Activated naive CD8-positive, alpha-beta T cell treated with anti-CD3 and anti-CD28 coated beads for 36 hours (primary cell): ENCODE data around the gene TSPAN14. TPM values are rescaled to one million over a fixed set of nuclear protein-coding genes. Genes with fewer than 3 reads are reported as not detected.

Experiments
- DNase-seq: peaks from one replicate; pipeline ENCODE4 v3.0.0; 2021
- H3K27ac Mint-ChIP-seq: one replicate; pipeline ENCODE4 v1.8.0; 2022; ENCODE audit warnings: mild to moderate bottlenecking, moderate library complexity, mixed read lengths
- H3K27me3 Mint-ChIP-seq: one replicate; pipeline ENCODE4 v1.8.0; 2022; ENCODE audit warnings: mild to moderate bottlenecking, mixed read lengths
- H3K36me3 Mint-ChIP-seq: one replicate; pipeline ENCODE4 v1.8.0; 2021; ENCODE audit warnings: mild to moderate bottlenecking, mixed read lengths
- H3K4me1 Mint-ChIP-seq: one replicate; pipeline ENCODE4 v1.8.0; 2021; ENCODE audit warnings: mixed read lengths
- H3K4me3 Mint-ChIP-seq: one replicate; pipeline ENCODE4 v1.8.0; 2022; ENCODE audit warnings: mild to moderate bottlenecking, moderate library complexity, mixed read lengths
- H3K9me3 Mint-ChIP-seq: one replicate; pipeline ENCODE4 v1.8.0; 2022; ENCODE audit warnings: mixed read lengths
- total RNA-seq, 2 experiments: library from RNA; stranded (reverse); gene quantifications; one replicate each; pipeline ENCODE4 v1.2.3, GENCODE V29; 2021

Gene TSPAN14
- total RNA-seq, 2 experiments from 2014 or later: 39.6 to 40.4 TPM

GRCh38 chr10:80443531-80443974 lies 10.6 kb upstream of the TSPAN14 start:
- DNase-seq: no peak
- Mint-ChIP-seq H3K36me3 (no peaks in the 10 kb centered on the region), H3K9me3 (no peaks in the 10 kb centered on the region), H3K27ac (peak overlapping the region; percentile 75), H3K27me3 (no peaks in the 10 kb centered on the region), H3K4me3 (no peak overlapping the region), H3K4me1 (peaks cover 38% of the 10 kb centered on the region)

- H3K9me3 Mint-ChIP-seq: no peaks in the 10 kb centered on the region
- no peak overlapping the region for H3K4me3 Mint-ChIP-seq
- H3K4me1 Mint-ChIP-seq: peaks cover 39% of the 10 kb centered on the region
- no peaks in the 10 kb centered on the region for H3K36me3 Mint-ChIP-seq
- H3K27me3 Mint-ChIP-seq: no peaks in the 10 kb centered on the region
- DNase-seq: no peak
- H3K27ac Mint-ChIP-seq: peak overlapping the region; percentile 75
Measured at GRCh38 chr10:80444124-80444523, 10.0 kb upstream of the TSPAN14 start.

DNA sequence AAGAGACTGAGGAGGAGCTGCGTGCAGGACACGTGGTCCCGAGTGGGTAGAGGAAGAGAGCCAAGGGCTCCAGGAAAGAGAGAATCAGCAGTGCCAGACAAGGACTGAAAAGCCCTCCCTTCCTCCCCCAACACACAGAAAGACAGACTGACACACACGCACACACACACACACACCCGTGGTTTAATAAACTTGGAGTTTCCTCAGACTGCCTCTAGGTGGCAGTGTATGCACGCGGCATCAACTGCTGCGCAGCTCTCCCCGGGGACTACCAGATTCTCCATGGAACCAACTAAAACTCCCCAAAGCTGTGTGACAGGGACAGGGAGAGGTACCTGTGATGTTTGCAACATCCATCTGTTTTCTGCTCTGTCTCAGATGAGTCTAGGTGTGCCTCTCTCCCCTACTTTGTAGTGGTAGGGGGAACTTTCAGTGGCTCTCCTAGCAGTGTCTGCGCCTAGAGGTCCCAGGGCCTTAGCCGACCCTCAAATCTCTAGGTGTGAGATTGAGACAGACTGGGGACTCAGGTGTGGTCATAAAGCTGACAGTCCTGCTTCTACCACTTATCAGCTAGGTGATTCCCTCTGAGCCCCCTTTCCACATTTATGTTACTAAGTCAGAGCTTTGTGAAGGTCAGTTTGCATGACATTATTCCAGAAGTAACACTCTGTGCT lies 9.3 kb upstream of the TSPAN14 start:
- no peaks in the 10 kb centered on the region for H3K36me3 Mint-ChIP-seq
- peaks cover 44% of the 10 kb centered on the region for H3K4me1 Mint-ChIP-seq
- H3K27me3 Mint-ChIP-seq: no peaks in the 10 kb centered on the region
- no peak overlapping the region for H3K4me3 Mint-ChIP-seq
- no peaks in the 10 kb centered on the region for H3K9me3 Mint-ChIP-seq
- peak; percentile 60 for DNase-seq
- peak overlapping the region; percentile 47 for H3K27ac Mint-ChIP-seq

DNA sequence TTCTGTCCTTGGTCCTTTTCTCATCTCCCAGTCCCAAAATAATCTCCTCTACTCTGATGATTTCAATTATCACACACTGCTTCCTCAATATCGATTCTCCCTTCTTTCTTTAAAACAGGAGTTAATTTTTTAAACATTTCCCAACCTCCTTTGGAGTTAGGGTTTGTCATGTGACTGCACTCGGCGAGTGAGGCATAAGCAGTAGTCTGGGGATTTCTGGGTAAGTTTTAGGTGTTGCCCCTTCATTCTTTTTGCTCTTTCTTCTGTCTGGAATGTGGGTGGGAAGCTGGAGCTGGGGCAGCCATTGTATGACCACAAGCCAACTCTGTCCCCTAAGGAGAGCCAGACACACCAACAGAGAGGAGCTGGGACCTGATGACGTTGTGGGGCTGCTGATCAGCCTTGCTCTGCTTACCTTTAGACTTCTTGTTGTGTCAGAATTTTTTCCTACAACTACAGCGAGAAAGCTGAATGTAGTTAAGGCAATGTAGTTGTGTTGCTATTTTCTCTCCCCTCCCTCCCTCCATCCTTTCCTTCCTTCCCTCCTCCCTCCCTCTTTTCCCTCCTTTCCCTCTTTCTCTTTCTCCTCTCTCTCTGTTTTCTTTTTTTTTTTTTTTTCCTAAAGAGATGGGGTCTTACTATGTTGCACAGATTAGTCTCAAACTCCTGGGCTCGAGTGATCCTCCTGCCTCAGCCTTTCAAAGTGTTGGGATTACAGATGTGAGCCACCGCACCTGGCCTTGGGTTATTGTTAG lies 6.5 kb upstream of the TSPAN14 start:
- no peaks in the 10 kb centered on the region for H3K36me3 Mint-ChIP-seq
- H3K27ac Mint-ChIP-seq: no peak overlapping the region
- no peaks in the 10 kb centered on the region for H3K9me3 Mint-ChIP-seq
- no peak for DNase-seq
- H3K4me1 Mint-ChIP-seq: peaks cover 44% of the 10 kb centered on the region
- no peaks in the 10 kb centered on the region for H3K27me3 Mint-ChIP-seq
- no peak overlapping the region for H3K4me3 Mint-ChIP-seq

DNA sequence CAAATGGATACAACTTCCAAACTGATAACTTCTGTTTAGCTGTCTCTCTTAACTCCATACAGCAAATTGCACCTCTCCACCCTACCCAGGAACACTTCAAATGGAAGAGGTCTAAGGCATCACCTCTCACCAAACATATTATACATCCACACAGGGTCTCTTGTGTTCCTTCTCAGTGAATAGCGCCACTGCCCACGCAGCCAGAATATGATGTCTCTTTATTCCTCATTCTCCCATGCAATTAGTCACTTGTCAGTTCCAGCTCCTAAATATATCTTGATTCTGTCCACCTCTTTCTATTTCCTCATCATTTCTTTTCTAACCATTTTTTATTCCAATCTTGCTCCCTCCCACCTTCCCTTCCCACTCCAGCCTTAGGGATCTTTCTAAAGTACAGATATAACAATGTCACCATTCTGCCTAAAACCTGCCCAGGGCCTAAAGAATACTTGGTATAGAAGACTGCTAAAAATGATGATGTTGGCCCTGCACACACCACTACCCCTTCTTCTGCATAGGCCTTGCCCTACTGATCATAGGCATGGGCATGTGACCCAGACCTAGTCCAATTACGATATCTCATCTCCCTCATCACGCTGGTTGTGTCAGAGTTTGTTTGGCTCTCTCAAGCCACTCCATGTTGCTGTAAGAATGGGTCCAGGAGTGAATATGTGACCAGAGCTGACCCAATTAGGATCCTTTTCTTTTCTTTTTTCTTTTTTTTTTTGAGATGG lies 5.7 kb upstream of the TSPAN14 start:
- Mint-ChIP-seq H3K27me3 (no peaks in the 10 kb centered on the region), H3K9me3 (no peaks in the 10 kb centered on the region), H3K4me3 (no peak overlapping the region), H3K36me3 (no peaks in the 10 kb centered on the region), H3K27ac (no peak overlapping the region), H3K4me1 (peaks cover 46% of the 10 kb centered on the region)
- DNase-seq: no peak

DNA sequence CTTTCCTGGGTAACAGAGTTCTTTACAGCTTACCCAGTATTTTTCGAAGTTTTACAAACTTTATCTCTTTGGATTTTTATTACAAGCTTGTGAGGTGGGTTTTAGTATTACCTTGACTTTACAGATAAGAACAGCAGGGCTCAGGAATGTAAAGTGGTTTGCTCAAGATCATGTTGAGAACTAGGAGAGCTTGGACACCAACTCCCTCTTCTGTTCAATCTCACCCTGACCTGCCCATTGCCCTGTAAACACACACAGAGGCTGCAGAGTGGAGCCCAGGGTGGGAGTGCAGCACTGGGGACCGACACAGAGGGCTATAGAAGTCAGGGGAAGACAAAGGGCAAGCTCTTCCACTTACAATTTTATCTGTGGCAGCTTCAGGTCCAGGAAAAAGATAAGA lies 4.6 kb upstream of the TSPAN14 start:
- H3K4me1 Mint-ChIP-seq: peaks cover 38% of the 10 kb centered on the region
- H3K27ac Mint-ChIP-seq: no peak overlapping the region
- H3K9me3 Mint-ChIP-seq: no peaks in the 10 kb centered on the region

DNA sequence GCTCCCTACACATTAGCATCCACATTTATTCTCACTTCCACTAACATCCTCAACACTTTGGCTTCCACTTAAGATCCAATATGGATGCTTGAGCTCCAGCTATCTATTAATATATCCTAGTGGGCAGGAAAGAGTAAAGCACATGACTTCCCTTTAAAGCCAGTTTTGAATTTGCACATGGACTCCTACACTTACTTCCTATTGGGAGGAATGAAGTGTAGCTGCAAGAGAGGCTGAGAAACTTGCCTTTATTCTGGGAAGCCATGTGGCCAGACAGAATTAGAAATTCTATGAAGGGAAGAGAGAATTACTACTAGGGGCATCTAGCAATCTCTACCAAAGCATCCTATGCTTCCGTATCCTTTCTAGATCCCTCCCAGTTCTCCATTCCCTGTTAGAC lies 3.0 kb upstream of the TSPAN14 start:
- H3K36me3 Mint-ChIP-seq: peaks cover 6% of the 10 kb centered on the region
- H3K27ac Mint-ChIP-seq: no peak overlapping the region
- H3K27me3 Mint-ChIP-seq: no peaks in the 10 kb centered on the region
- H3K9me3 Mint-ChIP-seq: no peaks in the 10 kb centered on the region
- H3K4me3 Mint-ChIP-seq: no peak overlapping the region
- DNase-seq: no peak
- peaks cover 29% of the 10 kb centered on the region for H3K4me1 Mint-ChIP-seq

More for the DNA sequence above, 4.6 kb upstream of the TSPAN14 start:
- H3K27me3 Mint-ChIP-seq: no peaks in the 10 kb centered on the region
- no peak overlapping the region for H3K4me3 Mint-ChIP-seq
- no peaks in the 10 kb centered on the region for H3K36me3 Mint-ChIP-seq
- DNase-seq: no peak

DNA sequence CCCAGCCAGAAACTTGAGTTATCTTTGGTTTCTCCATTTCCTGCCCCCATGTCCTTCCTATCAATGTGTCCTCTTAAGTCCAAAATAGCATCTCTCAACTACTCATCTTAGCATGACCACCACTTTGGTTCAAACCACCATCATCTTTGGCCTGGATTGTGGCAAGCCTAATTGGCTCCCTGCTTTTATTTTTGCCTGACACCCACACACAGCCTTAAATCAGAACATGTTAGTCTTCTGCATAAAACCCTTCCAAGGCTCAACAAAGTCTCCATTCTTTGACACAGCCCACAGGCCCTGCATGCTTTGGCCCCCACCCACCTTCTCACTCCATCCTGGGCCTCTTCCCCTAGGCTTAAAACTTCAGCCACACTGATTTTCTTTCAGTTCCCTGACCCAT lies 2.0 kb upstream of the TSPAN14 start:
- no peak for DNase-seq
- H3K9me3 Mint-ChIP-seq: no peaks in the 10 kb centered on the region
- H3K27me3 Mint-ChIP-seq: no peaks in the 10 kb centered on the region
- peaks cover 30% of the 10 kb centered on the region for H3K4me1 Mint-ChIP-seq
- peaks cover 14% of the 10 kb centered on the region for H3K36me3 Mint-ChIP-seq
- no peak overlapping the region for H3K4me3 Mint-ChIP-seq
- no peak overlapping the region for H3K27ac Mint-ChIP-seq

DNA sequence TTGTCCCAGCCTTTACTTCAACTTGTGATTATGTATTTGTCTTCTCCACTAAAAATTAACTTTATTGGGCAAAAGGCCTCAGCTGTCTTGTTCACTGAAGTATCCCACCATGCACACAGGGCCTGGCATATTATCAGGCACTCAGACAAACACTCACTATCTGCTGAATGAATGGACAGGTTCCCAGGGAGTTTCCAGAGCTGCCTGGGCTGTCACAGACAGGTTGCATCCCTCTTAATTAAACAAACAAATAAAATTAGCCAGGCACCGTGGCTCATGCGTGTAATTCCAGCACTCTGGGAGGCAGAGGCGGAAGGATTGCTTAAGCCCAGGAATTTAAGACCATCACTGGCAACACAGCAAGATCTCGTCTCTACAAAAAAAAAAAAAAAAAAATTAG lies 1.5 kb upstream of the TSPAN14 start:
- no peak for DNase-seq
- no peak overlapping the region for H3K4me3 Mint-ChIP-seq
- peaks cover 29% of the 10 kb centered on the region for H3K4me1 Mint-ChIP-seq
- no peaks in the 10 kb centered on the region for H3K27me3 Mint-ChIP-seq
- H3K36me3 Mint-ChIP-seq: peaks cover 19% of the 10 kb centered on the region
- H3K9me3 Mint-ChIP-seq: no peaks in the 10 kb centered on the region
- H3K27ac Mint-ChIP-seq: no peak overlapping the region

DNA sequence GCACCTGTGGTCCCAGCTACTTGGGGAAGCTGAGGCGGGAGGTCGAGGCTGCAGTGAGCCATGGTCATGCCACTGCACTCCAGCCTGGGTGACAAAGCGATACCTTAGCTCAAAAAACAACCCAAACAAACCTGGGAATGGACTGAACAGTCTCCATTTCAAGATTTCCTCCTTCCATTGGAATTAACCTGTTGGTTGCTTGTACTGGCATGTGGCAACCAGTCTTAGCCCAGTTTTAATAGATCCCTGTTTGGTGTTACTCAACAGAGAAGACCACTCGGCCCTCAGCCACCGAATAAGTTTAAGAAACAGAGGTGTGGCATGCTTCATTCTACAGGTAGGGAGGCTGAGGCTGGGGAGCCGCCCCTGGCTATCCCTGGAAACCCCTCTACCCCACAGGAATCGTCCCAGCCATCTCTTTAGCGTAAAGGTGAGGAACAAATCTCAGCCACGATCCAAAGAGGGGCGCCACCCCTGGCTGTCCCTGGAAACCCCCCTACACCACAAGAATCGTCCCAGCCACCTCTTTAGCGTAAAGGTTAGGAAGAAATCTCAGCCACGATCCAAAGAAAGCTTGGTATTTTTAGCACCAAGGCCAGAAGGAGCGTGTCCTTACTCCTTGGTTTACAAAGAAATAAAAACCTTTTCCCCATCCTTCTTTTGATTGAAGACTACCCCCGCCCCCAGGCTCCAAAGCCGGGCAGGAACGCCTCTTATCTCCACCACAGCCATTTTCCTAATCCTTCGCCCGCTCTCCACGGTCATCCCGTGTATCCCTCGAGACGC lies 861 bp upstream of the TSPAN14 start:
- H3K4me1 Mint-ChIP-seq: peaks cover 32% of the 10 kb centered on the region
- H3K4me3 Mint-ChIP-seq: peak overlapping the region; percentile 68
- no peak for DNase-seq
- H3K27me3 Mint-ChIP-seq: no peaks in the 10 kb centered on the region
- peaks cover 19% of the 10 kb centered on the region for H3K36me3 Mint-ChIP-seq
- H3K9me3 Mint-ChIP-seq: no peaks in the 10 kb centered on the region
- peak overlapping the region; percentile 38 for H3K27ac Mint-ChIP-seq

- DNase-seq: no peak
- peak overlapping the region; percentile 93 for H3K4me3 Mint-ChIP-seq
- no peaks in the 10 kb centered on the region for H3K9me3 Mint-ChIP-seq
- peak overlapping the region; percentile 92 for H3K27ac Mint-ChIP-seq
- H3K27me3 Mint-ChIP-seq: no peaks in the 10 kb centered on the region
- peaks cover 41% of the 10 kb centered on the region for H3K4me1 Mint-ChIP-seq
- peaks cover 22% of the 10 kb centered on the region for H3K36me3 Mint-ChIP-seq
Measured at GRCh38 chr10:80454513-80455460, 677 bp downstream of the TSPAN14 start.

DNA sequence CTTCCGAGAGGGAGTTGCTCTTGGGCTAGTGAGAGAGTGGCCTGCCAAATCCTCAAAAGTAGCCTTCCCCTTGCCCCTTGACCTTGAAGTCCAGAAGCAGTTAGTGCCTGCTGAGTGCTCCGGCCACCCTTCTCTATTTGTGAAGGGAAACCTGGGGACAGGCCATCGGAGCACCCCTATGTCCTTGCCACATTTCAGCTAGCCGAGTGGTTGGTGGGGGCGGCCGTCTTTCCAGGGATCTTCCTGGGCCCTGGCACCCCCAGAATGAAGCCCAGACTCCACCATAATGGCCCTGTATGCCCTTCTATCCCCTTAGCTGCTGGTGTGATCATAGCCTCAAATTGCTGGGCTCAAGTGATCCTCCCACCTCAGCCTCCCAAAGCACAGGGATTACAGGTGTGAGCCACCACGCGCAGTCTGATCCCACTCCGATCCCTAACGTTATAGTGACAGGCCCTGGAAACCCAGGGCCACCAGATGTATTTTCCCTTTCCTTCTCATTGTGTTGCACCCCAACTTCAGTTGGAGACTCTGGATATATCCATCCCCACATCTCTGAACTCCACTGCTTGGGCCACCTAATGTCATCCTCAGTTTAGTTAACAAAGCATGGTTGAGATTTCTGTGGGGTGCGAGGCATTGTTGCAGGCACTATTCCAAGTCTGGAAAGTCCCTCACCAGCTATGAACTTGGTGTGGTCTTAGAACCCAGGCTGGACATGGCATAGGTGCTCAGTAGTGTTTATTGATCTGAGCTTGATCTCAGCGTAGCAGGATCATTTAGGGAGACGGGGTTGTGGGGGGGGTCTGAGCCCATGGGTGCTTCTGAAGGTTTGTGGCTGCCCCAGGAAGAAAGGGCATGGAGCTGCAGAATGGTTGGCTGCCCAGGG lies 1.6 kb downstream of the TSPAN14 start:
- peaks cover 22% of the 10 kb centered on the region for H3K36me3 Mint-ChIP-seq
- H3K27me3 Mint-ChIP-seq: no peaks in the 10 kb centered on the region
- H3K4me3 Mint-ChIP-seq: peak overlapping the region; percentile 93
- no peaks in the 10 kb centered on the region for H3K9me3 Mint-ChIP-seq
- peaks cover 50% of the 10 kb centered on the region for H3K4me1 Mint-ChIP-seq
- no peak for DNase-seq
- H3K27ac Mint-ChIP-seq: peak overlapping the region; percentile 92
